ENCODE data around the gene MSH3.
"Not testable (repeated sequence)": the region's sequence is repeated elsewhere in the genome, so short reads cannot be mapped to it uniquely, and the experiment has no call there.

Gene MSH3

DNA sequence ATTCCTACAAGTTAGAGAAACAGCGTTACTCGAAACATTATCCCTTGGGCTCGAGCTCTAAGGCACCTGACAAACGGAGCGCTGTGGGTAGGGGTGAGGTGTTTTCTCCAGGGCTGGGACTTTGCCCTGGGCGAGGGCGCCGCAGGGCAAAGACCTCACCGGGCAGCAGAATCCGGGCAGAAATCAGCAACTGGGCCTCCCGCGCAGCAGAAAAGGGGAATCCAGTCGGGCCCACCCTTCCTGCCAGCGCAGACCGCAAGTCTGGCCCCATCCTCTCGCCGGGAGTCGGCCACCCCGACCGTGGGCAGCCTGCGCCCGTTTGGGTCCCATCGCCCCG, 430 bp upstream of the MSH3 start:
- TF ChIP-seq, protein P1, sequence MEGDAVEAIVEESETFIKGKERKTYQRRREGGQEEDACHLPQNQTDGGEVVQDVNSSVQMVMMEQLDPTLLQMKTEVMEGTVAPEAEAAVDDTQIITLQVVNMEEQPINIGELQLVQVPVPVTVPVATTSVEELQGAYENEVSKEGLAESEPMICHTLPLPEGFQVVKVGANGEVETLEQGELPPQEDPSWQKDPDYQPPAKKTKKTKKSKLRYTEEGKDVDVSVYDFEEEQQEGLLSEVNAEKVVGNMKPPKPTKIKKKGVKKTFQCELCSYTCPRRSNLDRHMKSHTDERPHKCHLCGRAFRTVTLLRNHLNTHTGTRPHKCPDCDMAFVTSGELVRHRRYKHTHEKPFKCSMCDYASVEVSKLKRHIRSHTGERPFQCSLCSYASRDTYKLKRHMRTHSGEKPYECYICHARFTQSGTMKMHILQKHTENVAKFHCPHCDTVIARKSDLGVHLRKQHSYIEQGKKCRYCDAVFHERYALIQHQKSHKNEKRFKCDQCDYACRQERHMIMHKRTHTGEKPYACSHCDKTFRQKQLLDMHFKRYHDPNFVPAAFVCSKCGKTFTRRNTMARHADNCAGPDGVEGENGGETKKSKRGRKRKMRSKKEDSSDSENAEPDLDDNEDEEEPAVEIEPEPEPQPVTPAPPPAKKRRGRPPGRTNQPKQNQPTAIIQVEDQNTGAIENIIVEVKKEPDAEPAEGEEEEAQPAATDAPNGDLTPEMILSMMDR (IDR thresholded peaks at IDR 0.05; ENCODE audit: borderline replicate concordance, insufficient read depth, low read depth, low read length), result no peak
- peak overlapping the region; percentile 99 for H3K4me3 ChIP-seq (ENCODE audit: low read depth, low read length)

DNA sequence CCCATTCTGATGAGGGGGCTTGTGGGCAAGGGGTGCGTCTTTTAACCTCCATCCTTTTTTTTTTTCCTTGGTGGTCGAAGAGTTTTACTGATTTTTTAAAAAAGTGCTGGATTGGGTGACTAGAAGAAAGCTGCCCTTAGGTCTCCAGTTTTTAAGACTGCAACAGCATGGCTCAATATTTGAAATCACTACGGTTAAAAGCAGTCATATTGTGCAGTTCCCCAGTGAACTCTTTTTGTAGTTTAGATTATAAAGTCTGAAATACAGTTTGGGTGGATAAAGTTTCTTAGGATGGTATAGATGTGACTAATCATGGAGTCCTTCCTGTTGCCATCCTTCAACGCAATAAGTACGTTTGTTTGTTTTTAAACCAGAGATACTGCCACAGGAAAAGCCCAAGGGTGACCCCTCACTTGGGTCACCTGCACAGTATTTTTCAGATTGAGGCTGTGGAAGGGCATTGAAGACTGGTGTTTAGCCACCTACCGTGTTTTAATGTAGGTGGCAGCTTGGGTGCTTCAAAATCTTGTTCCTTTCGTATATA, 851 bp downstream of the MSH3 start:
- TF ChIP-seq, protein P1 (IDR thresholded peaks at IDR 0.05; ENCODE audit: borderline replicate concordance, insufficient read depth, low read depth, low read length), result no peak
- peak overlapping the region; percentile 99 for H3K4me3 ChIP-seq (ENCODE audit: low read depth, low read length)

DNA sequence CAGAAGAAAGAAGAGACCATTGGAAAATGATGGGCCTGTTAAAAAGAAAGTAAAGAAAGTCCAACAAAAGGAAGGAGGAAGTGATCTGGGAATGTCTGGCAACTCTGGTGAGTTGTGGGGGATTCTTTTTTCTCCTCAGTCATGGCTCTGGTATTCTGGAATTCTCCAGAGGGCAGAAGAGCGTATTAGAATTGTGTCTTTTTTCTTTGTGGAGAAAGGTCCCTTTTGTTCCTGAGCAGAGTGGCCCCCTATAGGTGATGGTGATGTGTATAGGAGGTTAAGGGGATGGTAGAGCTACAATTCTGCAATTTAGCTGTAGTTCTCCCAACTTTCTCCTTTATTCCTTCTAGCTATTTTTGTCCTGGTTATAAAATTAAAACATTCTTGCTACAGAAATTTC, 2.0 kb downstream of the MSH3 start:
- no peak overlapping the region for H3K4me3 ChIP-seq (ENCODE audit: low read depth, low read length)
- TF ChIP-seq, protein P1 (IDR thresholded peaks at IDR 0.05; ENCODE audit: borderline replicate concordance, insufficient read depth, low read depth, low read length), result peak; percentile 20; the same call in 1 of the 2 replicates

DNA sequence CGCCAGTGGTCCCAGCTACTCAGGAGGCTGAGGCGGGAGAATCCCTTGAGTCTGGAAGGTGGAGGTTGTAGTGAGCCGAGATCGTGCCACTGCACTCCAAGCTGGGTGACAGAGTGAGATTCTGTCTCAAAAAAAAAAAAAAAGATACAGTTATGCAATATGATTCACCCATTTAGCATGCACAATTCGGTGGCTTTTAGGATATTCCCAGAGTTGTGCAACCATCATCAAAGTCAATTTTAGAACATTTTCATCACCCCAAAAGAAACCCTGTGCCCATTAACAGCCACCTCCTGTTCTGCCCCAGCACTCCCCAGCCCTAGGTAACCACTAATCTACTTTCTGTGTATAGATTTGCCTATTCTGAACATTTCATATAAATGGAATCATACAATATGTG, 4.7 kb downstream of the MSH3 start:
- no peak overlapping the region for H3K4me3 ChIP-seq (ENCODE audit: low read depth, low read length)
- TF ChIP-seq, protein P1 (IDR thresholded peaks at IDR 0.05; ENCODE audit: borderline replicate concordance, insufficient read depth, low read depth, low read length), result no peak

DNA sequence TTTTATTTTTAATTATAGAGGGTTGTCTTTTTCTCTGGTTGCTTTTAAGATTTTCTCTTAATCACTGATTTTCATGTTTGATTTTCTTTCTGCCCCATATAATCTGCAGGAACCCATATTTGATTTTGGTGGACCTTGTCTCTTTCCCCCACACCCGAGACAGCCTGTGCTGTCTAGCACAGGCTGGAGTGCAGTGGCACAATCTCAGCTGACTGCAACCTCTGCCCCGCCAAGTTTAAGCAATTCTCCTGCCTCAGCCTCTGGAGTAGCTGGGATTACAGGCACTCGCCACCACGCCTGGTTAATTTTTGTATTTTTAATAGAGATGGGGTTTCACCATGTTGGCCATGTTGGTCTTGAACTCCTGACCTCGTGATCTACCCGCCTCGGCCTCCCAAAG, 6.2 kb downstream of the MSH3 start:
- H3K4me3 ChIP-seq (ENCODE audit: low read depth, low read length), result not testable (repeated sequence)

DNA sequence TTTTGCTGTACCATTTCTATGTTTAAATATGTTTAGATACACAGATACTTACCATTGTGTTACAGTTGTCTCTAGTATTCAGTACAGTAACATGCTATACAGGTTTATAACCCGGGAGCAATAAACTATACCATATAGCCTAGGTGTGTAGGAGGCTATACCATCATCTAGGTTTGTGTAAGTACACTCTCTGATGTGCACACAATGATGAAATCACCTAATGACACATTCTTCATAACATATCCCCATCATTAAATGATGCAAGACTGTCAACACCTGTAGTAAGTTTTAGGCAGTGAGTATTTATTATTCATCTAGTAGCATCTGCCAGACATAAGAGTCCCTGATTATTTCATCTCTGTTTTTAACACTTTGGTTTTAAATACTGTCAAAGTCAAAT, 7.7 kb downstream of the MSH3 start:
- no peak overlapping the region for H3K4me3 ChIP-seq (ENCODE audit: low read depth, low read length)

DNA sequence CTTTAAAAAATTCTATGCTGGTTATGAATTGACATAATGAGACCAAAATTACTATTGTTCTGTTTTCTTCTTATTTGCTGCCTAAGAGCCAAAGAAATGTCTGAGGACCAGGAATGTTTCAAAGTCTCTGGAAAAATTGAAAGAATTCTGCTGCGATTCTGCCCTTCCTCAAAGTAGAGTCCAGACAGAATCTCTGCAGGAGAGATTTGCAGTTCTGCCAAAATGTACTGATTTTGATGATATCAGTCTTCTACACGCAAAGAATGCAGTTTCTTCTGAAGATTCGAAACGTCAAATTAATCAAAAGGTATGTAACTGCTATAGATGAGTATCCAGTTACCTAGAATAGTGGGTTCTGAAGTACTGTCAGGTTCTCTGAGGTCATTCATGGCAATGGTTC, 10.6 kb downstream of the MSH3 start:
- TF ChIP-seq, protein P1 (IDR thresholded peaks at IDR 0.05; ENCODE audit: borderline replicate concordance, insufficient read depth, low read depth, low read length), result no peak
- no peak overlapping the region for H3K4me3 ChIP-seq (ENCODE audit: low read depth, low read length)

More for the DNA sequence above, 7.7 kb downstream of the MSH3 start:
- TF ChIP-seq, protein P1 (IDR thresholded peaks at IDR 0.05; ENCODE audit: borderline replicate concordance, insufficient read depth, low read depth, low read length), result no peak

DNA sequence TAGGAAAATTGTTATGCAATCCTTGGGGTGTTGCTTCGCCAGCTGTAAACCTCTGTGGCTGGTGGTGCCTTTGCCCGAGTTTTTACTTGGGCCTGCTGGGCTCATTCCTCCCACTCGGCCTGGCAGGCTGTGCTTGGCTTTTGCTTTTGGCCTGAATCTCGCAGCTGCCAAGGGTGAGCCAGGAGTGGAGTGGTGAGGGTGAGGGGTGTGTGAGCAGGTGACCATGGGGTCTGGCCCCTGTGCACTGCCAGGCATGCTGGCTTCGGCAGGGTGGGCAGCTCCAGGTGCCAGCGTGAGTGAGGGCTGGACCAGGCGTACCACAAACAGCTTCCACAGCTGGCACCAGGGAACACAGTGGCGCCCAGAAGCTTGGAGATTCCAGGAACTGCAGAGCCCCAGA, 12.9 kb downstream of the MSH3 start:
- TF ChIP-seq, protein P1 (IDR thresholded peaks at IDR 0.05; ENCODE audit: borderline replicate concordance, insufficient read depth, low read depth, low read length), result no peak
- no peak overlapping the region for H3K4me3 ChIP-seq (ENCODE audit: low read depth, low read length)

All from GM12875 (cell line).